Activated effector memory CD4-positive, alpha-beta T cell treated with Interleukin-2 at 50 U/mL for 16 hours (primary cell): ENCODE results near the gene RIOK1.
A peak's percentile ranks its signal among the peaks of the same experiment; 100 is the strongest.
"Not testable (repeated sequence)": the region's sequence is repeated elsewhere in the genome, so short reads cannot be mapped to it uniquely, and the experiment has no call there.

Experiments
- DNase-seq: peaks from one replicate; pipeline ENCODE4 v3.0.0-alpha.2; 2020

The RIOK1 gene

GRCh38 chr6:7389451-7390225, at the start of gene RIOK1, which contains the start of gene CAGE1:
RIOK1 (plus strand) TSS chr6:7389808; CDS start chr6:7390003, 195 bp downstream.
CAGE1 (minus strand) TSS chr6:7389742; CDS start chr6:7387173, 2,569 bp downstream.
- peak; percentile 92 for DNase-seq

- no peak for DNase-seq
Measured at GRCh38 chr6:7341271-7341670, 48.3 kb upstream of the RIOK1 start.

- DNase-seq: no peak
Measured at GRCh38 chr6:7341989-7342742, 47.4 kb upstream of the RIOK1 start.

- no peak for DNase-seq
Measured at GRCh38 chr6:7343546-7344475, 45.8 kb upstream of the RIOK1 start.

GRCh38 chr6:7344773-7345450, 44.7 kb upstream of the RIOK1 start:
- not testable (repeated sequence) for DNase-seq

DNA sequence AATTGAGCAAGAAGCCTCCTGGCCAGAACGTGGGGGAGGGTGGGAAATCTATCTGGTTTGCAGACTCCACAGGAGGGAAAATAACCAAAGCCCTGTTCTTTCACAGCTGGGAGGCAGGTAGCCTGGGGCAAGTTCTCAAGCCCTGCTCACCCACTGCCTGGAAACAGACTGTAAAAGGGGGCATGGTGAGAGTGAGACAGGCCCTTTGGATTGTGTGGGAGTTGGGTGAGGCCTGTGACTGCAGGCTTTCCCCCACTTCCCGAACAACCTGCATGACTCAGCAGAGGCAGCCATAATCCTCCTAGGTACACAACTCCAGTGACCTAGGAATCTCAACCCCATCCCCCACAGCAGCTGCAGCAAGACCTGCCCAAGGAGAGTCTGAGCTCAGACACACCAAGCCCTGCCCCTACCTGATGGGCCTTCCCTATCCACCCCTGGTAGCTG, 42.0 kb upstream of the RIOK1 start:
- not testable (repeated sequence) for DNase-seq

DNA sequence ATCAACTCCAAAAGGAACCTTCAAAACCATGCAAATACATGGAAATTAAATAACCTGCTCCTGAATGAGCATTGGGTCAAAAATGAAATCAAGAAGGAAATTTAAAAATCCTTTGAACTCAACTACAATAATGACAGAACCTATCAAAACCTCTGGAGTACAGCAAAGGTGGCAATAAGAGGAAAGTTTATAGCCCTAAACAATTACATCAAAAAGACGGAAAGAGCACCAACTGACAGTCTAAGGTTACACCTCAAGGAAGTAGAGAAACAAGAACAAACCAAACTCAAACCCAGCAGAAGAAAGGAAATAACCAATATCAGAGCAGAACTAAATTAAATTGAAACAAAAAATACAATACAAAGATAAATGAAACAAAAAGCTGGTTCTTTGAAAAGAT, 39.0 kb upstream of the RIOK1 start:
- not testable (repeated sequence) for DNase-seq

GRCh38 chr6:7351916-7352315, 37.7 kb upstream of the RIOK1 start:
- not testable (repeated sequence) for DNase-seq

DNA sequence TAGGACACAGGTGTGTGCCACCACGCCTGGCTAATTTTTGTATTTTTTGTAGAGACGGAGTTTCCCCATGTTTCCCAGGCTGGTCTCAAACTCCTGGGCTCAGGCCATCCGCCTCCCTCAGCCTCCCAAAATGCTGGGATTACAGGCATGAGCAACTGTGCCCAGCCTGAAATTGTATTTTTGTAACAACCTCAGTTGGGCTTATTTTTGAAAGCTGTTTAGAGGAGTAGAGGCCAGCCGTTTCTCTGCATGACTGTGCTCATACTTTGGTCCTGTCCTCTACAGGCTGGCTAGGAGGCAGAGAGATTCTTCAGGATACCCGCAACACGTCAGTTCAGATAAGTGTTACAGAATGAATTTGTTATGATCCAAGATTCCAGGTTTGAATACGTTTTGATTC, 22.2 kb upstream of the RIOK1 start:
- DNase-seq: no peak

GRCh38 chr6:7373739-7374138, 15.9 kb upstream of the RIOK1 start:
- DNase-seq: no peak

DNA sequence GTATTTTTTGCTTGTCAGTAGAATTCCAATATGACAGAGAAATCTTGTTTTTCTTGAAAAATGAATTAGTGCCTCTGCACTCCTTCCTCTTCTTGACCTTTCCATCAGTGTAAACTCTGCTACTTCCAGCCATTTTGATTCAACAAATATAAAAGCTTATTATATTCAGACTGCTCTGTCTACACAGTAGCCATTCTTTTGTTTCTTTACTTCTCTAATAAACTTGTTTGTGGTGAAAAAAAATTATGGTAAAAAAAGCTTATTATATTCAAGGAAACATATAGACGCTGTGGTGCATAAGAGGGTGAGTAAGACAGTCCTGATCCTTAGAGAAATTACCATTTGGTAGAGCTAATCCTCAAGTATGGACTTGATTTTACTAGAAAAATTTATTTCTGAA, 11.6 kb upstream of the RIOK1 start:
- no peak for DNase-seq

- DNase-seq: no peak
Measured at GRCh38 chr6:7378740-7379139, 10.9 kb upstream of the RIOK1 start.

GRCh38 chr6:7381092-7381491, 8.5 kb upstream of the RIOK1 start:
- no peak for DNase-seq

- no peak for DNase-seq
Measured at GRCh38 chr6:7389162-7389450, 502 bp upstream of the RIOK1 start.

- DNase-seq: no peak
Measured at GRCh38 chr6:7390226-7390878, 744 bp downstream of the RIOK1 start.

- DNase-seq: no peak
Measured at GRCh38 chr6:7391151-7391550, 1.5 kb downstream of the RIOK1 start.

- DNase-seq: no peak
Measured at GRCh38 chr6:7392402-7392801, 2.8 kb downstream of the RIOK1 start.

DNA sequence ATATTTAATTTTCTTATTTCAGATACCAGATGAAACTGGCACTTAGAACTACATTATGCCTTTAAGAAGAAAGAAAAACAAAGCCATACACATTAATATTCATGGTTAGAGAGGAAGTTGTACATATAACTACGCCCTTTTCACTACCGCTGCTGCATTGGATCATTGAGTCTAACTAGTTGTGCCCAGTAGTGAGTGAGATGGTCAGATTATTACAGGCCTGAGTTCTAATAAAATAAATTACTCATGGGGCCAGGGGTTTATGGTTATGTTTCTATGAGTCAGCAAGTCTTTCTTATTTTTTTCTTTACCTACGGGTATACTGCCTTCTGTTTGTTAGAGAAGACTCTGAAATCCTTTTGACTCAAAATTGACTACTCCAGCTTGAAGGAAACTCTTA, 11.5 kb downstream of the RIOK1 start:
- DNase-seq: no peak

GRCh38 chr6:7402716-7403115, 13.1 kb downstream of the RIOK1 start:
- no peak for DNase-seq

DNA sequence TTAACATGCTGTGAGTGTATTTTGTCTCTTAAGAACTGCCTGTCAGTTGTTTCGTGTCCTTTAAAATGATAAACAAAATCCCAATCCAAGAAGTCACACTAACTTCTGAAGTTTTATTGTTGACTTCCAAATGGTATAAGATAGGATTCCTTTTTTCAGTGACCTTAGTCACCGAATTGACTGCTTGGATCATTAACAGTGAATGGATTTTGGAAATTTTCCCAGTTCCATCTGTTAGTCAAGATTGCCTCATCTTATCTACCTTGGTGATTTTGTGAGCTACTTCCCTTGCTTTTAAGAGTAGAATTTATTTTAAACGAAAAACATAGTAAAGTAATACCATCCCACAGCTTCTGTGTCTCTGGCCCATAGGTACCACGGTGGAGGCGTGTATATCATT, 14.9 kb downstream of the RIOK1 start:
- no peak for DNase-seq

DNA sequence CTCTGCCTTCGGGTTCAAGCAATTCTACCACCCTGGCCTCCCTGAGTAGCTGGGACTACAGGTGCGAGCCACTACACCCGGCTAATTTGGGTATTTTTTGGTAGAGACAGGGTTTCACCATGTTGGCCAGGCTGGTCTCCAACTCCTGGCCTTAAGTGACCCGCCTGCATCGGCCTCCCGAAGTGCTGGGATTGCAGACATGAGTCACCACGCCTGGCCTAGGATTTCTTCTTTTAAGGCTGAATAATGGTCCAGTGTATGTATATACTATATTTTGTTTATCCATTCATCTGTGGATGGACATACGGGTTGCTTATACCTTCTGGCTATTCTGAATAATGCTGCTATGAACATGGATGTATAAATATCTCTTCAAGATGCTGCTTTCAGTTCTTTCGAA, 17.1 kb downstream of the RIOK1 start:
- no peak for DNase-seq

GRCh38 chr6:7409740-7410139, 20.1 kb downstream of the RIOK1 start:
- no peak for DNase-seq
